PFSK-1 (cell line): ENCODE data around the gene OAF.

Experiments
- FOXP2 ChIP-seq: optimal IDR thresholded peaks from 2 replicates; pipeline ENCODE3; 2011; ENCODE audit warnings: borderline replicate concordance, control low read depth, inconsistent platforms; ENCODE audit not compliant: insufficient read depth; ENCODE audit errors: extremely low read length, extremely low read depth
- POLR2AphosphoS5 ChIP-seq: IDR thresholded peaks from 2 replicates; pipeline ENCODE4 v1.6.1; 2012; ENCODE audit warnings: low read depth, mild to moderate bottlenecking, control low read depth, low read length, moderate library complexity
- SIN3A ChIP-seq: IDR thresholded peaks from 2 replicates; pipeline ENCODE4 v1.6.1; 2012; ENCODE audit warnings: mild to moderate bottlenecking, low read length, moderate library complexity, borderline replicate concordance; ENCODE audit not compliant: insufficient read depth
- TF ChIP-seq, protein P1 (sequence below), 2 experiments: IDR thresholded peaks; 2 replicates each; pipeline versions ENCODE4 v1.6.1 to v1.8.0; 2011 to 2012; ENCODE audit warnings: low read depth in 2 of 2, low read length in 2 of 2, control low read depth in 1 of 2, inconsistent platforms in 1 of 2, mild to moderate bottlenecking in 1 of 2, moderate library complexity in 1 of 2; ENCODE audit not compliant: insufficient read depth in 1 of 2

DNA sequence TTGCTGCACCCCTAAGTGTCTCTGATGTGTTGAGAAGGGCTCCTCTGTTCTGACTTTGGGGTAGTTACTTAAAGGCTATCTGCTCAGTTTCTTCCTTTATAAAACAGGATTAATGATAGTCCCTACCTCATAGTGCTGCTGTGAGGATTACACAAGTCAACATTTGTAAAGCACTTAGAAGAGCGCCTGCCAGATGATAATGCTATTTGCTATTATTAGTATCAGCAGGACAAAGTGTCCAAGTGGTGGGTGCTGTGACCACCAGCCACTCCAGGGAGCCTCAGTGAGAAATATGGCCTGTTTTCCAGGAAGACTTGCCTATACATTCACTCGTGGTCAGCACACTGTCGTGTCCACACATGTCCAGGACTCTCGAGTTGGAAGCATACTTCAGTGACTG, 45.3 kb downstream of the OAF start:
- TF ChIP-seq SIN3A (no peak), POLR2AphosphoS5 (no peak), FOXP2 (no peak)
- TF ChIP-seq, protein P1, sequence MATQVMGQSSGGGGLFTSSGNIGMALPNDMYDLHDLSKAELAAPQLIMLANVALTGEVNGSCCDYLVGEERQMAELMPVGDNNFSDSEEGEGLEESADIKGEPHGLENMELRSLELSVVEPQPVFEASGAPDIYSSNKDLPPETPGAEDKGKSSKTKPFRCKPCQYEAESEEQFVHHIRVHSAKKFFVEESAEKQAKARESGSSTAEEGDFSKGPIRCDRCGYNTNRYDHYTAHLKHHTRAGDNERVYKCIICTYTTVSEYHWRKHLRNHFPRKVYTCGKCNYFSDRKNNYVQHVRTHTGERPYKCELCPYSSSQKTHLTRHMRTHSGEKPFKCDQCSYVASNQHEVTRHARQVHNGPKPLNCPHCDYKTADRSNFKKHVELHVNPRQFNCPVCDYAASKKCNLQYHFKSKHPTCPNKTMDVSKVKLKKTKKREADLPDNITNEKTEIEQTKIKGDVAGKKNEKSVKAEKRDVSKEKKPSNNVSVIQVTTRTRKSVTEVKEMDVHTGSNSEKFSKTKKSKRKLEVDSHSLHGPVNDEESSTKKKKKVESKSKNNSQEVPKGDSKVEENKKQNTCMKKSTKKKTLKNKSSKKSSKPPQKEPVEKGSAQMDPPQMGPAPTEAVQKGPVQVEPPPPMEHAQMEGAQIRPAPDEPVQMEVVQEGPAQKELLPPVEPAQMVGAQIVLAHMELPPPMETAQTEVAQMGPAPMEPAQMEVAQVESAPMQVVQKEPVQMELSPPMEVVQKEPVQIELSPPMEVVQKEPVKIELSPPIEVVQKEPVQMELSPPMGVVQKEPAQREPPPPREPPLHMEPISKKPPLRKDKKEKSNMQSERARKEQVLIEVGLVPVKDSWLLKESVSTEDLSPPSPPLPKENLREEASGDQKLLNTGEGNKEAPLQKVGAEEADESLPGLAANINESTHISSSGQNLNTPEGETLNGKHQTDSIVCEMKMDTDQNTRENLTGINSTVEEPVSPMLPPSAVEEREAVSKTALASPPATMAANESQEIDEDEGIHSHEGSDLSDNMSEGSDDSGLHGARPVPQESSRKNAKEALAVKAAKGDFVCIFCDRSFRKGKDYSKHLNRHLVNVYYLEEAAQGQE (IDR thresholded peaks at IDR 0.05; ENCODE audit: insufficient read depth in 1 of 2, low read depth in 2 of 2, low read length in 2 of 2) = no peak
